GM23338 (cell line): ENCODE data around the gene OR51I2. TPM values are rescaled to one million over a fixed set of nuclear protein-coding genes. Genes with fewer than 3 reads are reported as not detected.

Experiments
- ATAC-seq: fragments of 200-7000 bp; cut with Tn5 transposase; 3 replicates; pipeline ENCODE4 v1.9.1; 2020
- DNase-seq: peaks from one replicate; pipeline ENCODE4 v3.0.0-alpha.2; 2015; ENCODE audit warnings: low spot score
- H2AFZ ChIP-seq: fragments of 200-600 bp; sonication (generic); 2 replicates; pipeline ENCODE4 v1.8.0; 2016; ENCODE audit warnings: antibody characterized with exemption, mild to moderate bottlenecking, moderate library complexity
- H3F3A ChIP-seq: fragments of 200-600 bp; sonication (generic); replicated peaks from 2 replicates; pipeline ENCODE4 v1.8.0; 2017; ENCODE audit warnings: antibody characterized with exemption, mixed run types, low read depth
- H3K27ac ChIP-seq: fragments of 200-600 bp; sonication (generic); 2 replicates; pipeline ENCODE4 v1.6.1; 2016; ENCODE audit warnings: low read depth
- H3K27me3 ChIP-seq: fragments of 200-600 bp; sonication (generic); 2 replicates; pipeline ENCODE4 v1.8.0; 2016; ENCODE audit warnings: mild to moderate bottlenecking, mixed run types, moderate library complexity; ENCODE audit not compliant: insufficient read depth
- H3K36me3 ChIP-seq: fragments of 200-600 bp; sonication (generic); 2 replicates; pipeline ENCODE4 v1.8.0; 2016; ENCODE audit warnings: mild to moderate bottlenecking; ENCODE audit not compliant: insufficient read depth
- H3K4me1 ChIP-seq: fragments of 200-600 bp; sonication (generic); 2 replicates; pipeline ENCODE4 v1.8.0; 2016; ENCODE audit warnings: mild to moderate bottlenecking, moderate library complexity; ENCODE audit not compliant: insufficient read depth
- H3K4me2 ChIP-seq: fragments of 200-600 bp; sonication (generic); 2 replicates; pipeline ENCODE4 v1.7.1; 2017; ENCODE audit warnings: mixed run types
- H3K4me3 ChIP-seq: fragments of 200-600 bp; sonication (generic); 2 replicates; pipeline ENCODE4 v1.6.1; 2016; ENCODE audit warnings: mixed run types
- H3K79me2 ChIP-seq: fragments of 200-600 bp; sonication (generic); replicated peaks from 2 replicates; pipeline ENCODE4 v1.8.0; 2017; ENCODE audit warnings: mild to moderate bottlenecking; ENCODE audit not compliant: insufficient read depth
- H3K9me2 ChIP-seq: fragments of 200-600 bp; sonication (generic); 2 replicates; pipeline ENCODE4 v1.8.0; 2017; ENCODE audit not compliant: insufficient read depth
- H4K20me1 ChIP-seq: fragments of 200-600 bp; sonication (generic); replicated peaks from 2 replicates; pipeline ENCODE4 v1.8.0; 2017; ENCODE audit warnings: mild to moderate bottlenecking; ENCODE audit not compliant: insufficient read depth
- H3K27ac Mint-ChIP-seq: 2 replicates; pipeline ENCODE4 v1.8.0; 2020; ENCODE audit warnings: inconsistent platforms, mild to moderate bottlenecking, moderate library complexity, mixed read lengths
- H3K27me3 Mint-ChIP-seq: 3 replicates; pipeline ENCODE4 v1.8.0; 2022; ENCODE audit warnings: low read depth, mild to moderate bottlenecking, moderate library complexity, mixed read lengths, inconsistent platforms; ENCODE audit not compliant: insufficient read depth, poor library complexity
- H3K36me3 Mint-ChIP-seq: 3 replicates; pipeline ENCODE4 v1.8.0; 2021; ENCODE audit warnings: low read depth, mild to moderate bottlenecking, inconsistent platforms, moderate library complexity, mixed read lengths
- H3K4me1 Mint-ChIP-seq: 3 replicates; pipeline ENCODE4 v1.8.0; 2020; ENCODE audit warnings: mild to moderate bottlenecking, inconsistent platforms, mixed read lengths
- H3K4me3 Mint-ChIP-seq: 3 replicates; pipeline ENCODE4 v1.8.0; 2021; ENCODE audit warnings: moderate library complexity, mild to moderate bottlenecking, inconsistent platforms, mixed read lengths
- H3K9me3 Mint-ChIP-seq: 3 replicates; pipeline ENCODE4 v1.8.0; 2020; ENCODE audit warnings: moderate library complexity, mild to moderate bottlenecking, inconsistent platforms, mixed read lengths
- CREB1 ChIP-seq: fragments of 250-450 bp; sonication (Bioruptor Pico); IDR thresholded peaks from 2 replicates; pipeline ENCODE4 v1.5.0; 2020; ENCODE audit warnings: low read depth, mild to moderate bottlenecking, moderate library complexity
- EZH2 ChIP-seq: fragments of 200-600 bp; sonication (generic); IDR thresholded peaks from one replicate; pipeline ENCODE4 v1.8.0; 2017; ENCODE audit warnings: antibody characterized with exemption, mild to moderate bottlenecking, low read depth; ENCODE audit not compliant: unreplicated experiment
- EZH2phosphoT487 ChIP-seq: fragments of 200-600 bp; sonication (generic); IDR thresholded peaks from one replicate; pipeline ENCODE4 v1.8.1; 2018; ENCODE audit warnings: antibody characterized with exemption; ENCODE audit not compliant: unreplicated experiment
- JUNB ChIP-seq: IDR thresholded peaks from one replicate; pipeline ENCODE4 v1.6.1; 2016; ENCODE audit warnings: antibody characterized with exemption; ENCODE audit not compliant: unreplicated experiment
- NANOG ChIP-seq: IDR thresholded peaks from 2 replicates; pipeline ENCODE4 v1.6.1; 2016; ENCODE audit warnings: antibody characterized with exemption, borderline replicate concordance
- POLR2AphosphoS5 ChIP-seq: IDR thresholded peaks from 2 replicates; pipeline ENCODE4 v1.6.1; 2016; ENCODE audit warnings: antibody characterized with exemption, low read depth
- STAT1 ChIP-seq: IDR thresholded peaks from one replicate; pipeline ENCODE4 v1.6.1; 2016; ENCODE audit warnings: antibody characterized with exemption; ENCODE audit not compliant: unreplicated experiment
- ZNF114 ChIP-seq: fragments of 250-450 bp; sonication (Bioruptor Pico); IDR thresholded peaks from 2 replicates; pipeline ENCODE4 v1.5.0; 2020; ENCODE audit warnings: mild to moderate bottlenecking, moderate library complexity
- ZNF331 ChIP-seq: fragments of 250-450 bp; sonication (Bioruptor Pico); IDR thresholded peaks from 2 replicates; pipeline ENCODE4 v1.5.0; 2020; ENCODE audit warnings: low read depth, mild to moderate bottlenecking, moderate library complexity
- polyA plus RNA-seq: library from polyadenylated mRNA; unstranded; fragments of >200 nt; fragmentation: Nextera tagmentation; extraction: Ambion mirVana; gene quantifications from 2 replicates; pipeline ENCODE4 v1.2.1, GENCODE V29; 2016
- total RNA-seq: library from RNA; depleted of rRNA; stranded (reverse); fragments of >200 nt; shearing (Covaris generic); gene quantifications from 2 replicates; pipeline ENCODE4 v1.2.3, GENCODE V29; 2014
- TF ChIP-seq, protein P1 (sequence below): IDR thresholded peaks from one replicate; pipeline ENCODE4 v1.6.1; 2018; ENCODE audit warnings: antibody characterized with exemption; ENCODE audit not compliant: unreplicated experiment
- TF ChIP-seq, protein P2 (sequence below): IDR thresholded peaks from 2 replicates; pipeline ENCODE4 v1.6.1; 2016; ENCODE audit warnings: antibody characterized with exemption
- TF ChIP-seq, protein P3 (sequence below), 2 experiments: fragments of 200-600 bp in 1 of 2; sonication (generic) in 1 of 2; conservative IDR thresholded peaks; 2 replicates each; pipeline versions ENCODE4 v1.5.1 to v1.6.1; 2016 to 2017; ENCODE audit warnings: antibody characterized with exemption in 2 of 2, low read depth in 2 of 2, mild to moderate bottlenecking in 2 of 2, moderate library complexity in 1 of 2
- TF ChIP-seq, protein P4 (sequence below): fragments of 250-450 bp; sonication (Bioruptor Pico); IDR thresholded peaks from 2 replicates; pipeline ENCODE4 v1.5.0; 2020; ENCODE audit warnings: mild to moderate bottlenecking, moderate library complexity

OR51I2 gene
- total and polyA plus RNA-seq, 2 experiments from 2014 or later = not detected

DNA sequence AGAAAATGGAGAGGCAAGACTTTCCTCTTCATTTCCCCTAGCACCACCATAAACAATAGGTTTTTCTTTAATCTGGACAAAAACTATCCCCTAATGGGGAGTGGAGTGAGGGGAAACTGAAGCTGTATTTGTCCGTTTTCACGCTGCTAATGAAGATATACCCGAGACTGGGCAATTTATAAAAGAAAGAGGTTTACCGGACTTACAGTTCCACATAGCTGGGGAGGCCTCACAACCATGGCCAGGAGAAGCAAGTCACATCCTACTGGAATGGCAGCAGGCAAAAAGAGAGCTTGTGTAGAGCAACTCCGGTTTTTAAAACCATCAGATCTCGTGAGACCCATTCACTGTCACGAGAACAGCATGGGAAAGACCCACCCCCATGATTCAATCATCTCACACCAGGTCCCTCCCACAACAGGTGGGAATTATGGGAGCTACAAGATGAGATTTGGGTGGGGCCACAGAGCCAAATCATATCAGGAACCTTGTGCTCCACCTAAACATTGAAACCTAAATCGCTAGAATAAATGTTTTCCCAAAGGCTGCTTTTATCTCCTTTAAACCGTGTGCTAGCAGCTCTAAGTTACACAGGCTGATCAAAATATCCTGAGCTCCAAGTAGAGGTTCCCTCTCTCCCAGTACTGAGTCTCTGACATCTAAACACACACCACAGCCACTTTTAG lies 56.4 kb downstream of the OR51I2 start:
- H3K4me3 Mint-ChIP-seq = no peak overlapping the region
- no peaks in the 10 kb centered on the region for H3K27me3 ChIP-seq
- H3K4me1 Mint-ChIP-seq = no peaks in the 10 kb centered on the region

More for the DNA sequence above, 56.4 kb downstream of the OR51I2 start:
- no peaks in the 10 kb centered on the region for H4K20me1 ChIP-seq
- no peak overlapping the region for H3K4me2 ChIP-seq
- H3F3A ChIP-seq = no peaks in the 10 kb centered on the region
- H3K4me3 ChIP-seq = no peak overlapping the region
- no peak for DNase-seq
- TF ChIP-seq JUNB (no peak), ZNF331 (no peak), ZNF114 (no peak), CREB1 (CRISPR knock-in tag) (no peak), NANOG (no peak), EZH2phosphoT487 (no peak), STAT1 (no peak), EZH2 (no peak), POLR2AphosphoS5 (no peak)
- TF ChIP-seq, protein P1, sequence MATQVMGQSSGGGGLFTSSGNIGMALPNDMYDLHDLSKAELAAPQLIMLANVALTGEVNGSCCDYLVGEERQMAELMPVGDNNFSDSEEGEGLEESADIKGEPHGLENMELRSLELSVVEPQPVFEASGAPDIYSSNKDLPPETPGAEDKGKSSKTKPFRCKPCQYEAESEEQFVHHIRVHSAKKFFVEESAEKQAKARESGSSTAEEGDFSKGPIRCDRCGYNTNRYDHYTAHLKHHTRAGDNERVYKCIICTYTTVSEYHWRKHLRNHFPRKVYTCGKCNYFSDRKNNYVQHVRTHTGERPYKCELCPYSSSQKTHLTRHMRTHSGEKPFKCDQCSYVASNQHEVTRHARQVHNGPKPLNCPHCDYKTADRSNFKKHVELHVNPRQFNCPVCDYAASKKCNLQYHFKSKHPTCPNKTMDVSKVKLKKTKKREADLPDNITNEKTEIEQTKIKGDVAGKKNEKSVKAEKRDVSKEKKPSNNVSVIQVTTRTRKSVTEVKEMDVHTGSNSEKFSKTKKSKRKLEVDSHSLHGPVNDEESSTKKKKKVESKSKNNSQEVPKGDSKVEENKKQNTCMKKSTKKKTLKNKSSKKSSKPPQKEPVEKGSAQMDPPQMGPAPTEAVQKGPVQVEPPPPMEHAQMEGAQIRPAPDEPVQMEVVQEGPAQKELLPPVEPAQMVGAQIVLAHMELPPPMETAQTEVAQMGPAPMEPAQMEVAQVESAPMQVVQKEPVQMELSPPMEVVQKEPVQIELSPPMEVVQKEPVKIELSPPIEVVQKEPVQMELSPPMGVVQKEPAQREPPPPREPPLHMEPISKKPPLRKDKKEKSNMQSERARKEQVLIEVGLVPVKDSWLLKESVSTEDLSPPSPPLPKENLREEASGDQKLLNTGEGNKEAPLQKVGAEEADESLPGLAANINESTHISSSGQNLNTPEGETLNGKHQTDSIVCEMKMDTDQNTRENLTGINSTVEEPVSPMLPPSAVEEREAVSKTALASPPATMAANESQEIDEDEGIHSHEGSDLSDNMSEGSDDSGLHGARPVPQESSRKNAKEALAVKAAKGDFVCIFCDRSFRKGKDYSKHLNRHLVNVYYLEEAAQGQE = no peak
- TF ChIP-seq, protein P2, sequence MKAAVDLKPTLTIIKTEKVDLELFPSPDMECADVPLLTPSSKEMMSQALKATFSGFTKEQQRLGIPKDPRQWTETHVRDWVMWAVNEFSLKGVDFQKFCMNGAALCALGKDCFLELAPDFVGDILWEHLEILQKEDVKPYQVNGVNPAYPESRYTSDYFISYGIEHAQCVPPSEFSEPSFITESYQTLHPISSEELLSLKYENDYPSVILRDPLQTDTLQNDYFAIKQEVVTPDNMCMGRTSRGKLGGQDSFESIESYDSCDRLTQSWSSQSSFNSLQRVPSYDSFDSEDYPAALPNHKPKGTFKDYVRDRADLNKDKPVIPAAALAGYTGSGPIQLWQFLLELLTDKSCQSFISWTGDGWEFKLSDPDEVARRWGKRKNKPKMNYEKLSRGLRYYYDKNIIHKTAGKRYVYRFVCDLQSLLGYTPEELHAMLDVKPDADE = no peak
- TF ChIP-seq, protein P3, sequence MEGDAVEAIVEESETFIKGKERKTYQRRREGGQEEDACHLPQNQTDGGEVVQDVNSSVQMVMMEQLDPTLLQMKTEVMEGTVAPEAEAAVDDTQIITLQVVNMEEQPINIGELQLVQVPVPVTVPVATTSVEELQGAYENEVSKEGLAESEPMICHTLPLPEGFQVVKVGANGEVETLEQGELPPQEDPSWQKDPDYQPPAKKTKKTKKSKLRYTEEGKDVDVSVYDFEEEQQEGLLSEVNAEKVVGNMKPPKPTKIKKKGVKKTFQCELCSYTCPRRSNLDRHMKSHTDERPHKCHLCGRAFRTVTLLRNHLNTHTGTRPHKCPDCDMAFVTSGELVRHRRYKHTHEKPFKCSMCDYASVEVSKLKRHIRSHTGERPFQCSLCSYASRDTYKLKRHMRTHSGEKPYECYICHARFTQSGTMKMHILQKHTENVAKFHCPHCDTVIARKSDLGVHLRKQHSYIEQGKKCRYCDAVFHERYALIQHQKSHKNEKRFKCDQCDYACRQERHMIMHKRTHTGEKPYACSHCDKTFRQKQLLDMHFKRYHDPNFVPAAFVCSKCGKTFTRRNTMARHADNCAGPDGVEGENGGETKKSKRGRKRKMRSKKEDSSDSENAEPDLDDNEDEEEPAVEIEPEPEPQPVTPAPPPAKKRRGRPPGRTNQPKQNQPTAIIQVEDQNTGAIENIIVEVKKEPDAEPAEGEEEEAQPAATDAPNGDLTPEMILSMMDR (conservative IDR thresholded peaks at IDR 0.05; ENCODE audit: low read depth in 2 of 2) = no peak
- TF ChIP-seq, protein P4, sequence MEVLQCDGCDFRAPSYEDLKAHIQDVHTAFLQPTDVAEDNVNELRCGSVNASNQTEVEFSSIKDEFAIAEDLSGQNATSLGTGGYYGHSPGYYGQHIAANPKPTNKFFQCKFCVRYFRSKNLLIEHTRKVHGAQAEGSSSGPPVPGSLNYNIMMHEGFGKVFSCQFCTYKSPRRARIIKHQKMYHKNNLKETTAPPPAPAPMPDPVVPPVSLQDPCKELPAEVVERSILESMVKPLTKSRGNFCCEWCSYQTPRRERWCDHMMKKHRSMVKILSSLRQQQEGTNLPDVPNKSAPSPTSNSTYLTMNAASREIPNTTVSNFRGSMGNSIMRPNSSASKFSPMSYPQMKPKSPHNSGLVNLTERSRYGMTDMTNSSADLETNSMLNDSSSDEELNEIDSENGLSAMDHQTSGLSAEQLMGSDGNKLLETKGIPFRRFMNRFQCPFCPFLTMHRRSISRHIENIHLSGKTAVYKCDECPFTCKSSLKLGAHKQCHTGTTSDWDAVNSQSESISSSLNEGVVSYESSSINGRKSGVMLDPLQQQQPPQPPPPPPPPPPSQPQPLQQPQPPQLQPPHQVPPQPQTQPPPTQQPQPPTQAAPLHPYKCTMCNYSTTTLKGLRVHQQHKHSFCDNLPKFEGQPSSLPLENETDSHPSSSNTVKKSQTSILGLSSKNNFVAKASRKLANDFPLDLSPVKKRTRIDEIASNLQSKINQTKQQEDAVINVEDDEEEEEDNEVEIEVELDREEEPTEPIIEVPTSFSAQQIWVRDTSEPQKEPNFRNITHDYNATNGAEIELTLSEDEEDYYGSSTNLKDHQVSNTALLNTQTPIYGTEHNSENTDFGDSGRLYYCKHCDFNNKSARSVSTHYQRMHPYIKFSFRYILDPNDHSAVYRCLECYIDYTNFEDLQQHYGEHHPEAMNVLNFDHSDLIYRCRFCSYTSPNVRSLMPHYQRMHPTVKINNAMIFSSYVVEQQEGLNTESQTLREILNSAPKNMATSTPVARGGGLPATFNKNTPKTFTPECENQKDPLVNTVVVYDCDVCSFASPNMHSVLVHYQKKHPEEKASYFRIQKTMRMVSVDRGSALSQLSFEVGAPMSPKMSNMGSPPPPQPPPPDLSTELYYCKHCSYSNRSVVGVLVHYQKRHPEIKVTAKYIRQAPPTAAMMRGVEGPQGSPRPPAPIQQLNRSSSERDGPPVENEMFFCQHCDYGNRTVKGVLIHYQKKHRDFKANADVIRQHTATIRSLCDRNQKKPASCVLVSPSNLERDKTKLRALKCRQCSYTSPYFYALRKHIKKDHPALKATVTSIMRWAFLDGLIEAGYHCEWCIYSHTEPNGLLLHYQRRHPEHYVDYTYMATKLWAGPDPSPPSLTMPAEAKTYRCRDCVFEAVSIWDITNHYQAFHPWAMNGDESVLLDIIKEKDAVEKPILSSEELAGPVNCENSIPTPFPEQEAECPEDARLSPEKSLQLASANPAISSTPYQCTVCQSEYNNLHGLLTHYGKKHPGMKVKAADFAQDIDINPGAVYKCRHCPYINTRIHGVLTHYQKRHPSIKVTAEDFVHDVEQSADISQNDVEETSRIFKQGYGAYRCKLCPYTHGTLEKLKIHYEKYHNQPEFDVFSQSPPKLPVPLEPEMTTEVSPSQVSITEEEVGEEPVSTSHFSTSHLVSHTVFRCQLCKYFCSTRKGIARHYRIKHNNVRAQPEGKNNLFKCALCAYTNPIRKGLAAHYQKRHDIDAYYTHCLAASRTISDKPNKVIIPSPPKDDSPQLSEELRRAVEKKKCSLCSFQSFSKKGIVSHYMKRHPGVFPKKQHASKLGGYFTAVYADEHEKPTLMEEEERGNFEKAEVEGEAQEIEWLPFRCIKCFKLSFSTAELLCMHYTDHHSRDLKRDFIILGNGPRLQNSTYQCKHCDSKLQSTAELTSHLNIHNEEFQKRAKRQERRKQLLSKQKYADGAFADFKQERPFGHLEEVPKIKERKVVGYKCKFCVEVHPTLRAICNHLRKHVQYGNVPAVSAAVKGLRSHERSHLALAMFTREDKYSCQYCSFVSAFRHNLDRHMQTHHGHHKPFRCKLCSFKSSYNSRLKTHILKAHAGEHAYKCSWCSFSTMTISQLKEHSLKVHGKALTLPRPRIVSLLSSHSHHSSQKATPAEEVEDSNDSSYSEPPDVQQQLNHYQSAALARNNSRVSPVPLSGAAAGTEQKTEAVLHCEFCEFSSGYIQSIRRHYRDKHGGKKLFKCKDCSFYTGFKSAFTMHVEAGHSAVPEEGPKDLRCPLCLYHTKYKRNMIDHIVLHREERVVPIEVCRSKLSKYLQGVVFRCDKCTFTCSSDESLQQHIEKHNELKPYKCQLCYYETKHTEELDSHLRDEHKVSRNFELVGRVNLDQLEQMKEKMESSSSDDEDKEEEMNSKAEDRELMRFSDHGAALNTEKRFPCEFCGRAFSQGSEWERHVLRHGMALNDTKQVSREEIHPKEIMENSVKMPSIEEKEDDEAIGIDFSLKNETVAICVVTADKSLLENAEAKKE = no peak
- no peaks in the 10 kb centered on the region; the same call in 1 of the 2 replicates for H3K9me2 ChIP-seq
- no peak overlapping the region for H3K27ac ChIP-seq
- H3K4me1 ChIP-seq = no peaks in the 10 kb centered on the region
- no peak for ATAC-seq
- Mint-ChIP-seq H3K27ac (no peak overlapping the region), H3K36me3 (no peaks in the 10 kb centered on the region), H3K9me3 (no peaks in the 10 kb centered on the region), H3K27me3 (peaks cover 8% of the 10 kb centered on the region)
- no peaks in the 10 kb centered on the region for H3K79me2 ChIP-seq
- H2AFZ ChIP-seq = 0 out of 2 replicates have a peak overlapping the region, but pooled peaks have one; percentile 56
- no peaks in the 10 kb centered on the region for H3K36me3 ChIP-seq
